Measurements from ENCODE around the gene FBLN2.

DNA sequence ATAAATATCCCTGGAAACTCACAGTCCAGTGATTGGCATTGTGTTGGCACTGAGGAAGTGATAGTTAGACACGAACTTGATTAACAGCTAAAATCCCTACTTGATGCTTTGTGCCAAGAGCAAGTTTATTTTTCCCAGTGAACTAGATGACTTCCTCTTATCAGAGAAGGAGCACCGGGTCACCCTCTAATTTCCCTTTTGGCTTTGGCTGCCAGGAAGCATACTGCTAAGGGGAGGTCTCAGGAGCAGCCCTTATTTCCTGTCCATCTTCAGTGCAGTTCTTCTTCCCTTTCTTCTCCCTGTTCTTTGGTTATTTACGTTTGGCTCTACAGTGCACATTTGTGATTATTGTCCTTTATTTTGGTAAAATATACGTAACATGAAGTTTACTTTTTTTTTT is 13.0 kb downstream of the FBLN2 start:
- TF ChIP-seq, protein P1, sequence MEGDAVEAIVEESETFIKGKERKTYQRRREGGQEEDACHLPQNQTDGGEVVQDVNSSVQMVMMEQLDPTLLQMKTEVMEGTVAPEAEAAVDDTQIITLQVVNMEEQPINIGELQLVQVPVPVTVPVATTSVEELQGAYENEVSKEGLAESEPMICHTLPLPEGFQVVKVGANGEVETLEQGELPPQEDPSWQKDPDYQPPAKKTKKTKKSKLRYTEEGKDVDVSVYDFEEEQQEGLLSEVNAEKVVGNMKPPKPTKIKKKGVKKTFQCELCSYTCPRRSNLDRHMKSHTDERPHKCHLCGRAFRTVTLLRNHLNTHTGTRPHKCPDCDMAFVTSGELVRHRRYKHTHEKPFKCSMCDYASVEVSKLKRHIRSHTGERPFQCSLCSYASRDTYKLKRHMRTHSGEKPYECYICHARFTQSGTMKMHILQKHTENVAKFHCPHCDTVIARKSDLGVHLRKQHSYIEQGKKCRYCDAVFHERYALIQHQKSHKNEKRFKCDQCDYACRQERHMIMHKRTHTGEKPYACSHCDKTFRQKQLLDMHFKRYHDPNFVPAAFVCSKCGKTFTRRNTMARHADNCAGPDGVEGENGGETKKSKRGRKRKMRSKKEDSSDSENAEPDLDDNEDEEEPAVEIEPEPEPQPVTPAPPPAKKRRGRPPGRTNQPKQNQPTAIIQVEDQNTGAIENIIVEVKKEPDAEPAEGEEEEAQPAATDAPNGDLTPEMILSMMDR (IDR thresholded peaks at IDR 0.05), result no peak
- TF ChIP-seq EP300 (IDR thresholded peaks at IDR 0.05), result no peak

Data from esophagus muscularis mucosa (tissue), 3 donors.